ENCODE data around the gene TBC1D21.
"Not testable (repeated sequence)": the region's sequence is repeated elsewhere in the genome, so short reads cannot be mapped to it uniquely, and the experiment has no call there.

TBC1D21 gene

DNA sequence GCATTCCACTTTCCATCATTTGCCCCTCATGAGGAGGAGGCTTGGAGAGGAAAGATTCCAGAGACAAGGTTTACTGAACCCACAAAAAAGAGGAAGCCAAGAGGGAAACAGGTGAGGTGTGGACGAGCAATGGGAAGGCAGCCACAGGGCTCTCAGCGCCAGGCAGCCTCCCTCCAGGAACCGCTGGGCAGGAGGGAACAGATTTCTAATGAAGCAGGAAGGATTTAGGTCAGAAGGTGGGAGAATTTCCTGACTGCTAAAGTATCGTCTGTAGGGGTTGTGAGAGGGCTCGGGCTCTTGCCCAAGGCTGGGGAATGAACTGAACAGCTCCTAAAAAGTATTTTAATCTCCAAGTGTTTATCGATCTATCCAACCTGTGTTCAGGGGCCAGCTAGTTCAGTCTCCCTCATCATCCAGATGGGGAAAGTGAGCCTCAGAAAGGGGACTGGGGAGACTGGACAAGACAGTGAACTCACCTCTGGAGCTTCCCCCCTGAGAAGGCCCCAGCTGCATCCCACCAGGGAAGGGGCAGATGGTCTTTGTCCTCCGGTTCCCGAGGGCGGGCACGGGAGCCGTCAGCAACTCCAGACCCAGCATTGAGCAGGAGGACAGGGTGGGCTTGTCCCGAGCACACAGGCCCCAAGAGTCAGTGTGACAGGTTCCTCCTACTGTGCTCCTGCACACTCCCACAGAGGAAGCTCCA is 63.4 kb downstream of the TBC1D21 start:
- no peak for DNase-seq (ENCODE audit: low read depth)
- no peak overlapping the region for H3K4me3 ChIP-seq (ENCODE audit: low read depth, low read length)
- TF ChIP-seq, protein P1, sequence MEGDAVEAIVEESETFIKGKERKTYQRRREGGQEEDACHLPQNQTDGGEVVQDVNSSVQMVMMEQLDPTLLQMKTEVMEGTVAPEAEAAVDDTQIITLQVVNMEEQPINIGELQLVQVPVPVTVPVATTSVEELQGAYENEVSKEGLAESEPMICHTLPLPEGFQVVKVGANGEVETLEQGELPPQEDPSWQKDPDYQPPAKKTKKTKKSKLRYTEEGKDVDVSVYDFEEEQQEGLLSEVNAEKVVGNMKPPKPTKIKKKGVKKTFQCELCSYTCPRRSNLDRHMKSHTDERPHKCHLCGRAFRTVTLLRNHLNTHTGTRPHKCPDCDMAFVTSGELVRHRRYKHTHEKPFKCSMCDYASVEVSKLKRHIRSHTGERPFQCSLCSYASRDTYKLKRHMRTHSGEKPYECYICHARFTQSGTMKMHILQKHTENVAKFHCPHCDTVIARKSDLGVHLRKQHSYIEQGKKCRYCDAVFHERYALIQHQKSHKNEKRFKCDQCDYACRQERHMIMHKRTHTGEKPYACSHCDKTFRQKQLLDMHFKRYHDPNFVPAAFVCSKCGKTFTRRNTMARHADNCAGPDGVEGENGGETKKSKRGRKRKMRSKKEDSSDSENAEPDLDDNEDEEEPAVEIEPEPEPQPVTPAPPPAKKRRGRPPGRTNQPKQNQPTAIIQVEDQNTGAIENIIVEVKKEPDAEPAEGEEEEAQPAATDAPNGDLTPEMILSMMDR (IDR thresholded peaks at IDR 0.05; ENCODE audit: low read depth, low read length, missing control alignments) = no peak

DNA sequence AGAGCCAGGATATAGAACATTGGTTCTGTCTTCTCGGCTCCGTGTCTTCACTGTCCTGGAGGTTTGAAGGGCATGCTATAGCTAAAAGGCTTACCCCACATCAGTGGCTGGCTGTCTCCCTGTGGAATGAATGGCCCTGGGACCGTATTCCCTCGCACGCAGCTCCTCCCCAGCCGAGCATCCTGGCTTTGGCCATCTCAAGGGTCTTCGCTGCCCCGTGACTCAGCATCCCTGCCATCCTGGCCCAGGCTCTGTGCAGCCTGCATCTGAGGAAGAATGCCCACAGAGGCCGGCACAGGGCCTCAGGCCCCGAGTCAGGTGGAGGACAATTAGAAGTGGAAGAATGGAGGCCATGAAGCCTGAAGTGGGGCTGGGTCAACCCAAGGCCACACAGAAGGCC is 63.9 kb downstream of the TBC1D21 start:
- TF ChIP-seq, protein P1 (IDR thresholded peaks at IDR 0.05; ENCODE audit: low read depth, low read length, missing control alignments) = no peak
- H3K4me3 ChIP-seq (ENCODE audit: low read depth, low read length) = no peak overlapping the region
- no peak for DNase-seq (ENCODE audit: low read depth)

DNA sequence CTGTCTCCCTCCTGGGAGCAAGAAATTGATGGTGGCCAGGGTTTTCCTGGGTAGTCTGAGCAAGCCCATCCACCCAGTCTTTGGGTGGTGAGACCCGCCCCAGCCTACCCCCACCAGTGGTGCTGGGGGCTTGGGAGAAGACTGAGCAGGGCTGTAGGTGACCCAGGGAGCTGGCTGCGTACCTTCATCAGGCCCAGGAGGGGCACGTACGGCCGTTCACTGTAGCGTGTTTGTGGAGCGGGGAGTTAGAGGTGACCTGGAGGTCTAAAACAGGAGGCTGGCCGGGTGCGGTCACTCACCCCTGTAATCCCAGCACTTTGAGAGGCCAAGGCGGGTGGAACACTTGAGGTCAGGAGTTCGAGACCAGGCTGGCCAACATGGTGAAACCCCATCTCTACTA is 64.4 kb downstream of the TBC1D21 start:
- H3K4me3 ChIP-seq (ENCODE audit: low read depth, low read length) = no peak overlapping the region
- TF ChIP-seq, protein P1 (IDR thresholded peaks at IDR 0.05; ENCODE audit: low read depth, low read length, missing control alignments) = no peak
- DNase-seq (ENCODE audit: low read depth) = no peak

DNA sequence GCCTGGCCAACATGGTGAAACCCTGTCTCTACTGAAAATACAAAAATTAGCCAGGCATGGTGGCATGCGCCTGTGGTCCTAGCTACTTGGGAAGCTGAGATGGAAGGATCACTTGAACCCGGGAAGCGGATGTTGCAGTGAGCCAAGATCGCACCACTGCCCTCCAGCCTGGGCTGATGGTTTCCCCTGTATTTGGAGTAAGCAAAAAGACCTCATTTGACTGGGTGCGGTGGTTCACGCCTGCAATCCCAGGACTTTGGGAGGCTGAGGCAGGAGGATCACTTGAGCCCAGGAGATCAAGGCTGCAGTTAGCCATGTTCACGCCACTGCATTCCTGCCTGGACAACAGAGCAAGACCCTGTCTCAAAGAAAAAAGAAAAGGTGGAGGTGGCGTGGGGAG is 65.2 kb downstream of the TBC1D21 start:
- H3K4me3 ChIP-seq (ENCODE audit: low read depth, low read length); DNase-seq (ENCODE audit: low read depth): not testable (repeated sequence)
